ENCODE results near the gene COX7A2L.

GRCh38 chr2:42307180-42307579, 53.8 kb downstream of the COX7A2L start:
- TF ChIP-seq CTCF (IDR thresholded peaks at IDR 0.05) = no peak
- TF ChIP-seq POLR2A (IDR thresholded peaks at IDR 0.05) = no peak
